Measurements from ENCODE around the gene PRIM2.
"Not testable (repeated sequence)": the region's sequence is repeated elsewhere in the genome, so short reads cannot be mapped to it uniquely, and the experiment has no call there.

- TF ChIP-seq, protein P1, sequence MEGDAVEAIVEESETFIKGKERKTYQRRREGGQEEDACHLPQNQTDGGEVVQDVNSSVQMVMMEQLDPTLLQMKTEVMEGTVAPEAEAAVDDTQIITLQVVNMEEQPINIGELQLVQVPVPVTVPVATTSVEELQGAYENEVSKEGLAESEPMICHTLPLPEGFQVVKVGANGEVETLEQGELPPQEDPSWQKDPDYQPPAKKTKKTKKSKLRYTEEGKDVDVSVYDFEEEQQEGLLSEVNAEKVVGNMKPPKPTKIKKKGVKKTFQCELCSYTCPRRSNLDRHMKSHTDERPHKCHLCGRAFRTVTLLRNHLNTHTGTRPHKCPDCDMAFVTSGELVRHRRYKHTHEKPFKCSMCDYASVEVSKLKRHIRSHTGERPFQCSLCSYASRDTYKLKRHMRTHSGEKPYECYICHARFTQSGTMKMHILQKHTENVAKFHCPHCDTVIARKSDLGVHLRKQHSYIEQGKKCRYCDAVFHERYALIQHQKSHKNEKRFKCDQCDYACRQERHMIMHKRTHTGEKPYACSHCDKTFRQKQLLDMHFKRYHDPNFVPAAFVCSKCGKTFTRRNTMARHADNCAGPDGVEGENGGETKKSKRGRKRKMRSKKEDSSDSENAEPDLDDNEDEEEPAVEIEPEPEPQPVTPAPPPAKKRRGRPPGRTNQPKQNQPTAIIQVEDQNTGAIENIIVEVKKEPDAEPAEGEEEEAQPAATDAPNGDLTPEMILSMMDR (IDR thresholded peaks at IDR 0.05), result not testable (repeated sequence)
- TF ChIP-seq ZFX (IDR thresholded peaks at IDR 0.05; ENCODE audit: borderline replicate concordance), result not testable (repeated sequence)
Measured at GRCh38 chr6:57440735-57441134, 123.3 kb downstream of the PRIM2 start.

Measured in 22Rv1 (cell line).